Measurements from ENCODE around the gene SLC17A2.
"Not testable (repeated sequence)": the region's sequence is repeated elsewhere in the genome, so short reads cannot be mapped to it uniquely, and the experiment has no call there.

SLC17A2 gene

GRCh38 chr6:25943887-25944286, 13.4 kb upstream of the SLC17A2 start:
- TF ChIP-seq ZNF274 (IDR thresholded peaks at IDR 0.05; ENCODE audit: low read depth, low read length) = no peak
- TF ChIP-seq YY1 (IDR thresholded peaks at IDR 0.05; ENCODE audit: insufficient read depth, insufficient read length) = no peak
- no peak for TF ChIP-seq SUZ12 (IDR thresholded peaks at IDR 0.05; ENCODE audit: extremely low read depth, insufficient read depth, insufficient read length)
- H3K4me3 ChIP-seq (ENCODE audit: insufficient read length, low read depth) = no peak overlapping the region
- H3K9ac ChIP-seq (ENCODE audit: insufficient read length, low read depth) = no peak overlapping the region
- no peaks in the 10 kb centered on the region for H3K36me3 ChIP-seq (ENCODE audit: insufficient read depth, insufficient read length, low read length)
- H3K4me1 ChIP-seq (ENCODE audit: insufficient read depth, insufficient read length) = no peaks in the 10 kb centered on the region
- no peaks in the 10 kb centered on the region for H3K27me3 ChIP-seq (ENCODE audit: insufficient read depth, insufficient read length)
- peaks cover 9% of the 10 kb centered on the region; the same call in 1 of the 2 replicates for H3K9me3 ChIP-seq (ENCODE audit: insufficient read depth, low read length)
- no peak for DNase-seq (ENCODE audit: low read depth, low spot score)

- Histone ChIP-seq H3K9me3 (ENCODE audit: insufficient read depth, low read length) (peaks cover 9% of the 10 kb centered on the region; the same call in 1 of the 2 replicates), H3K36me3 (ENCODE audit: insufficient read depth, insufficient read length, low read length) (no peaks in the 10 kb centered on the region), H3K9ac (ENCODE audit: insufficient read length, low read depth) (no peak overlapping the region), H3K27me3 (ENCODE audit: insufficient read depth, insufficient read length) (no peaks in the 10 kb centered on the region), H3K4me3 (ENCODE audit: insufficient read length, low read depth) (no peak overlapping the region), H3K4me1 (ENCODE audit: insufficient read depth, insufficient read length) (no peaks in the 10 kb centered on the region)
- TF ChIP-seq ZNF274 (IDR thresholded peaks at IDR 0.05; ENCODE audit: low read depth, low read length) = no peak
- DNase-seq (ENCODE audit: low read depth, low spot score) = no peak
Measured at GRCh38 chr6:25942561-25943147, 12.2 kb upstream of the SLC17A2 start.

GRCh38 chr6:25939593-25939992, 9.1 kb upstream of the SLC17A2 start:
- Histone ChIP-seq H3K27me3 (ENCODE audit: insufficient read depth, insufficient read length) (no peaks in the 10 kb centered on the region), H3K4me3 (ENCODE audit: insufficient read length, low read depth) (no peak overlapping the region), H3K36me3 (ENCODE audit: insufficient read depth, insufficient read length, low read length) (no peaks in the 10 kb centered on the region), H3K9ac (ENCODE audit: insufficient read length, low read depth) (no peak overlapping the region), H3K9me3 (ENCODE audit: insufficient read depth, low read length) (no peaks in the 10 kb centered on the region), H3K4me1 (ENCODE audit: insufficient read depth, insufficient read length) (no peaks in the 10 kb centered on the region)
- DNase-seq (ENCODE audit: low read depth, low spot score) = no peak
- TF ChIP-seq ZNF274 (IDR thresholded peaks at IDR 0.05; ENCODE audit: low read depth, low read length) = no peak
- TF ChIP-seq YY1 (IDR thresholded peaks at IDR 0.05; ENCODE audit: insufficient read depth, insufficient read length) = no peak
- no peak for TF ChIP-seq SUZ12 (IDR thresholded peaks at IDR 0.05; ENCODE audit: extremely low read depth, insufficient read depth, insufficient read length)

GRCh38 chr6:25935953-25936352, 5.5 kb upstream of the SLC17A2 start:
- Histone ChIP-seq H3K36me3 (ENCODE audit: insufficient read depth, insufficient read length, low read length) (no peaks in the 10 kb centered on the region), H3K27me3 (ENCODE audit: insufficient read depth, insufficient read length) (no peaks in the 10 kb centered on the region), H3K4me3 (ENCODE audit: insufficient read length, low read depth) (no peak overlapping the region)

GRCh38 chr6:25934735-25935313, 4.3 kb upstream of the SLC17A2 start:
- H3K4me1 ChIP-seq (ENCODE audit: insufficient read depth, insufficient read length) = no peaks in the 10 kb centered on the region
- TF ChIP-seq SUZ12 (IDR thresholded peaks at IDR 0.05; ENCODE audit: extremely low read depth, insufficient read depth, insufficient read length) = no peak
- TF ChIP-seq ZNF274 (IDR thresholded peaks at IDR 0.05; ENCODE audit: low read depth, low read length) = no peak
- TF ChIP-seq YY1 (IDR thresholded peaks at IDR 0.05; ENCODE audit: insufficient read depth, insufficient read length) = no peak

More at GRCh38 chr6:25935953-25936352, 5.5 kb upstream of the SLC17A2 start:
- TF ChIP-seq ZNF274 (IDR thresholded peaks at IDR 0.05; ENCODE audit: low read depth, low read length) (no peak), YY1 (IDR thresholded peaks at IDR 0.05; ENCODE audit: insufficient read depth, insufficient read length) (no peak), SUZ12 (IDR thresholded peaks at IDR 0.05; ENCODE audit: extremely low read depth, insufficient read depth, insufficient read length) (no peak)
- H3K9me3 ChIP-seq (ENCODE audit: insufficient read depth, low read length) = no peaks in the 10 kb centered on the region
- DNase-seq (ENCODE audit: low read depth, low spot score) = no peak
- H3K9ac ChIP-seq (ENCODE audit: insufficient read length, low read depth) = no peak overlapping the region
- H3K4me1 ChIP-seq (ENCODE audit: insufficient read depth, insufficient read length) = no peaks in the 10 kb centered on the region

GRCh38 chr6:25934156-25934555, 3.7 kb upstream of the SLC17A2 start:
- no peak for DNase-seq (ENCODE audit: low read depth, low spot score)
- no peaks in the 10 kb centered on the region for H3K36me3 ChIP-seq (ENCODE audit: insufficient read depth, insufficient read length, low read length)
- no peak overlapping the region for H3K4me3 ChIP-seq (ENCODE audit: insufficient read length, low read depth)
- TF ChIP-seq ZNF274 (IDR thresholded peaks at IDR 0.05; ENCODE audit: low read depth, low read length) (no peak), YY1 (IDR thresholded peaks at IDR 0.05; ENCODE audit: insufficient read depth, insufficient read length) (no peak), SUZ12 (IDR thresholded peaks at IDR 0.05; ENCODE audit: extremely low read depth, insufficient read depth, insufficient read length) (no peak)
- H3K27me3 ChIP-seq (ENCODE audit: insufficient read depth, insufficient read length) = no peaks in the 10 kb centered on the region
- no peaks in the 10 kb centered on the region for H3K4me1 ChIP-seq (ENCODE audit: insufficient read depth, insufficient read length)
- H3K9ac ChIP-seq (ENCODE audit: insufficient read length, low read depth) = no peak overlapping the region
- no peaks in the 10 kb centered on the region for H3K9me3 ChIP-seq (ENCODE audit: insufficient read depth, low read length)

More at GRCh38 chr6:25934735-25935313, 4.3 kb upstream of the SLC17A2 start:
- no peaks in the 10 kb centered on the region for H3K36me3 ChIP-seq (ENCODE audit: insufficient read depth, insufficient read length, low read length)
- H3K27me3 ChIP-seq (ENCODE audit: insufficient read depth, insufficient read length) = no peaks in the 10 kb centered on the region
- H3K9me3 ChIP-seq (ENCODE audit: insufficient read depth, low read length) = no peaks in the 10 kb centered on the region
- H3K9ac ChIP-seq (ENCODE audit: insufficient read length, low read depth) = no peak overlapping the region
- H3K4me3 ChIP-seq (ENCODE audit: insufficient read length, low read depth) = no peak overlapping the region
- no peak for DNase-seq (ENCODE audit: low read depth, low spot score)

GRCh38 chr6:25931411-25931709, 869 bp upstream of the SLC17A2 start:
- DNase-seq (ENCODE audit: low read depth, low spot score) = no peak
- Histone ChIP-seq H3K27me3 (ENCODE audit: insufficient read depth, insufficient read length) (no peaks in the 10 kb centered on the region), H3K36me3 (ENCODE audit: insufficient read depth, insufficient read length, low read length) (no peaks in the 10 kb centered on the region), H3K9ac (ENCODE audit: insufficient read length, low read depth) (no peak overlapping the region), H3K4me3 (ENCODE audit: insufficient read length, low read depth) (no peak overlapping the region), H3K4me1 (ENCODE audit: insufficient read depth, insufficient read length) (no peaks in the 10 kb centered on the region), H3K9me3 (ENCODE audit: insufficient read depth, low read length) (no peaks in the 10 kb centered on the region)
- TF ChIP-seq YY1 (IDR thresholded peaks at IDR 0.05; ENCODE audit: insufficient read depth, insufficient read length) (no peak), SUZ12 (IDR thresholded peaks at IDR 0.05; ENCODE audit: extremely low read depth, insufficient read depth, insufficient read length) (no peak), ZNF274 (IDR thresholded peaks at IDR 0.05; ENCODE audit: low read depth, low read length) (no peak)

GRCh38 chr6:25929785-25930184, 706 bp downstream of the SLC17A2 start:
- H3K9me3 ChIP-seq (ENCODE audit: insufficient read depth, low read length); H3K9ac ChIP-seq (ENCODE audit: insufficient read length, low read depth); H3K27me3 ChIP-seq (ENCODE audit: insufficient read depth, insufficient read length); DNase-seq (ENCODE audit: low read depth, low spot score); H3K36me3 ChIP-seq (ENCODE audit: insufficient read depth, insufficient read length, low read length); H3K4me1 ChIP-seq (ENCODE audit: insufficient read depth, insufficient read length); H3K4me3 ChIP-seq (ENCODE audit: insufficient read length, low read depth): not testable (repeated sequence)
